Measurements from ENCODE around the gene TBCB. TPM values are rescaled to one million over a fixed set of nuclear protein-coding genes. Genes with fewer than 3 reads are reported as not detected.

The TBCB gene
- total RNA-seq, 1 donor from 2014 or later: 97.6 TPM

GRCh38 chr19:36113425-36113824, 1.8 kb upstream of the TBCB start:
- Histone ChIP-seq H3K4me3 (ENCODE audit: low read length in 3 of 3) (peak overlapping the region; percentile 86 to 99 (median 97)), H3K9ac (ENCODE audit: low read depth in 1 of 3, low read length in 3 of 3) (peak overlapping the region in 2 of 3 donors; percentile 85 to 94), H3K36me3 (ENCODE audit: control insufficient read depth in 3 of 3, insufficient read depth in 3 of 3, low read length in 3 of 3) (peaks cover 25 to 35% (median 33%) of the 10 kb centered on the region in 3 donors)

GRCh38 chr19:36113894-36114720, 1.2 kb upstream of the TBCB start:
- Histone ChIP-seq H3K9me3 (ENCODE audit: control insufficient read depth in 3 of 3, low read length in 3 of 3) (no peaks in the 10 kb centered on the region), H3K27ac (ENCODE audit: low read depth, low read length) (peak overlapping the region; percentile 91), H3K36me3 (ENCODE audit: control insufficient read depth in 3 of 3, insufficient read depth in 3 of 3, low read length in 3 of 3) (peaks cover 29 to 35% (median 33%) of the 10 kb centered on the region in 3 donors), H3K27me3 (ENCODE audit: control insufficient read depth in 3 of 3, insufficient read depth in 3 of 3, low read length in 3 of 3) (no peaks in the 10 kb centered on the region), H3K4me3 (ENCODE audit: low read length in 3 of 3) (peak overlapping the region; percentile 86 to 99 (median 97)), H3K9ac (ENCODE audit: low read depth in 1 of 3, low read length in 3 of 3) (peak overlapping the region; percentile 85 to 94 (median 87)), H3K4me1 (ENCODE audit: control insufficient read depth in 3 of 3, insufficient read depth in 3 of 3, low read length in 3 of 3) (peaks cover 18 to 35% (median 25%) of the 10 kb centered on the region in 3 donors)

More at GRCh38 chr19:36113425-36113824, 1.8 kb upstream of the TBCB start:
- no peaks in the 10 kb centered on the region for H3K9me3 ChIP-seq (ENCODE audit: control insufficient read depth in 3 of 3, low read length in 3 of 3)
- H3K27ac ChIP-seq (ENCODE audit: low read depth, low read length): peak overlapping the region; percentile 91
- H3K4me1 ChIP-seq (ENCODE audit: control insufficient read depth in 3 of 3, insufficient read depth in 3 of 3, low read length in 3 of 3): peaks cover 18 to 35% (median 25%) of the 10 kb centered on the region in 3 donors
- no peaks in the 10 kb centered on the region for H3K27me3 ChIP-seq (ENCODE audit: control insufficient read depth in 3 of 3, insufficient read depth in 3 of 3, low read length in 3 of 3)

- peak within 1 kb of the TSS; percentile 85 to 94 (median 87) for H3K9ac ChIP-seq (ENCODE audit: low read depth in 1 of 3, low read length in 3 of 3)
- H3K36me3 ChIP-seq (ENCODE audit: control insufficient read depth in 3 of 3, insufficient read depth in 3 of 3, low read length in 3 of 3): peaks cover 35 to 40% (median 36%) of the 10 kb centered on the region in 3 donors
- peak within 1 kb of the TSS; percentile 91 for H3K27ac ChIP-seq (ENCODE audit: low read depth, low read length)
- peaks cover 18 to 35% (median 25%) of the 10 kb centered on the region in 3 donors for H3K4me1 ChIP-seq (ENCODE audit: control insufficient read depth in 3 of 3, insufficient read depth in 3 of 3, low read length in 3 of 3)
- H3K9me3 ChIP-seq (ENCODE audit: control insufficient read depth in 3 of 3, low read length in 3 of 3): no peaks in the 10 kb centered on the region
- no peaks in the 10 kb centered on the region for H3K27me3 ChIP-seq (ENCODE audit: control insufficient read depth in 3 of 3, insufficient read depth in 3 of 3, low read length in 3 of 3)
- H3K4me3 ChIP-seq (ENCODE audit: low read length in 3 of 3): peak within 1 kb of the TSS; percentile 86 to 99 (median 97)
Measured at GRCh38 chr19:36114721-36115452, 381 bp upstream of the TBCB start, which contains the start of gene POLR2I. Gene POLR2I (minus strand): TSS chr19:36114875. CDS start chr19:36114856, 19 bp downstream.

- no peaks in the 10 kb centered on the region for H3K27me3 ChIP-seq (ENCODE audit: control insufficient read depth in 3 of 3, insufficient read depth in 3 of 3, low read length in 3 of 3)
- no peaks in the 10 kb centered on the region for H3K9me3 ChIP-seq (ENCODE audit: control insufficient read depth in 3 of 3, low read length in 3 of 3)
- no peak overlapping the region for H3K27ac ChIP-seq (ENCODE audit: low read depth, low read length)
- peak overlapping the region; percentile 38 to 66 (median 53) for H3K9ac ChIP-seq (ENCODE audit: low read depth in 1 of 3, low read length in 3 of 3)
- peaks cover 28 to 40% (median 40%) of the 10 kb centered on the region in 3 donors for H3K36me3 ChIP-seq (ENCODE audit: control insufficient read depth in 3 of 3, insufficient read depth in 3 of 3, low read length in 3 of 3)
- H3K4me1 ChIP-seq (ENCODE audit: control insufficient read depth in 3 of 3, insufficient read depth in 3 of 3, low read length in 3 of 3): peaks cover 18 to 35% (median 25%) of the 10 kb centered on the region in 3 donors
- H3K4me3 ChIP-seq (ENCODE audit: low read length in 3 of 3): peak overlapping the region; percentile 70 to 99 (median 79)
Measured at GRCh38 chr19:36116344-36116637, 1.0 kb downstream of the TBCB start.

- no peak overlapping the region for H3K9ac ChIP-seq (ENCODE audit: low read depth in 1 of 3, low read length in 3 of 3)
- H3K27ac ChIP-seq (ENCODE audit: low read depth, low read length): no peak overlapping the region
- no peak overlapping the region for H3K4me3 ChIP-seq (ENCODE audit: low read length in 3 of 3)
- no peaks in the 10 kb centered on the region for H3K27me3 ChIP-seq (ENCODE audit: control insufficient read depth in 3 of 3, insufficient read depth in 3 of 3, low read length in 3 of 3)
- peaks cover 23 to 49% (median 37%) of the 10 kb centered on the region in 3 donors for H3K36me3 ChIP-seq (ENCODE audit: control insufficient read depth in 3 of 3, insufficient read depth in 3 of 3, low read length in 3 of 3)
- peaks cover 7 to 13% (median 12%) of the 10 kb centered on the region in 3 donors for H3K4me1 ChIP-seq (ENCODE audit: control insufficient read depth in 3 of 3, insufficient read depth in 3 of 3, low read length in 3 of 3)
- H3K9me3 ChIP-seq (ENCODE audit: control insufficient read depth in 3 of 3, low read length in 3 of 3): no peaks in the 10 kb centered on the region
Measured at GRCh38 chr19:36120092-36120983, 5.1 kb downstream of the TBCB start.

- Histone ChIP-seq H3K9ac (ENCODE audit: low read depth in 1 of 3, low read length in 3 of 3) (no peak overlapping the region), H3K36me3 (ENCODE audit: control insufficient read depth in 3 of 3, insufficient read depth in 3 of 3, low read length in 3 of 3) (peaks cover 28 to 54% (median 42%) of the 10 kb centered on the region in 3 donors), H3K4me1 (ENCODE audit: control insufficient read depth in 3 of 3, insufficient read depth in 3 of 3, low read length in 3 of 3) (peaks cover 4 to 10% (median 9%) of the 10 kb centered on the region in 3 donors), H3K9me3 (ENCODE audit: control insufficient read depth in 3 of 3, low read length in 3 of 3) (no peaks in the 10 kb centered on the region), H3K4me3 (ENCODE audit: low read length in 3 of 3) (no peak overlapping the region), H3K27me3 (ENCODE audit: control insufficient read depth in 3 of 3, insufficient read depth in 3 of 3, low read length in 3 of 3) (no peaks in the 10 kb centered on the region), H3K27ac (ENCODE audit: low read depth, low read length) (no peak overlapping the region)
Measured at GRCh38 chr19:36120984-36121358, 5.7 kb downstream of the TBCB start.

GRCh38 chr19:36121486-36122124, 6.3 kb downstream of the TBCB start:
- H3K36me3 ChIP-seq (ENCODE audit: control insufficient read depth in 3 of 3, insufficient read depth in 3 of 3, low read length in 3 of 3): peaks cover 27 to 51% (median 40%) of the 10 kb centered on the region in 3 donors
- H3K9me3 ChIP-seq (ENCODE audit: control insufficient read depth in 3 of 3, low read length in 3 of 3): no peaks in the 10 kb centered on the region
- H3K27me3 ChIP-seq (ENCODE audit: control insufficient read depth in 3 of 3, insufficient read depth in 3 of 3, low read length in 3 of 3): no peaks in the 10 kb centered on the region
- no peak overlapping the region for H3K9ac ChIP-seq (ENCODE audit: low read depth in 1 of 3, low read length in 3 of 3)
- H3K4me1 ChIP-seq (ENCODE audit: control insufficient read depth in 3 of 3, insufficient read depth in 3 of 3, low read length in 3 of 3): peaks cover 0 to 3% (median 3%) of the 10 kb centered on the region in 3 donors
- no peak overlapping the region for H3K4me3 ChIP-seq (ENCODE audit: low read length in 3 of 3)
- no peak overlapping the region for H3K27ac ChIP-seq (ENCODE audit: low read depth, low read length)

- Histone ChIP-seq H3K9ac (ENCODE audit: low read depth in 1 of 3, low read length in 3 of 3) (no peak overlapping the region), H3K36me3 (ENCODE audit: control insufficient read depth in 3 of 3, insufficient read depth in 3 of 3, low read length in 3 of 3) (peaks cover 21 to 28% (median 22%) of the 10 kb centered on the region in 3 donors), H3K27ac (ENCODE audit: low read depth, low read length) (no peak overlapping the region), H3K27me3 (ENCODE audit: control insufficient read depth in 3 of 3, insufficient read depth in 3 of 3, low read length in 3 of 3) (no peaks in the 10 kb centered on the region), H3K4me3 (ENCODE audit: low read length in 3 of 3) (no peak overlapping the region), H3K4me1 (ENCODE audit: control insufficient read depth in 3 of 3, insufficient read depth in 3 of 3, low read length in 3 of 3) (peaks cover 9 to 11% (median 10%) of the 10 kb centered on the region in 3 donors), H3K9me3 (ENCODE audit: control insufficient read depth in 3 of 3, low read length in 3 of 3) (no peaks in the 10 kb centered on the region)
Measured at GRCh38 chr19:36125557-36125956, 10.3 kb downstream of the TBCB start.

GRCh38 chr19:36128392-36128736, 13.1 kb downstream of the TBCB start:
- H3K9me3 ChIP-seq (ENCODE audit: control insufficient read depth in 3 of 3, low read length in 3 of 3): no peaks in the 10 kb centered on the region
- H3K4me1 ChIP-seq (ENCODE audit: control insufficient read depth in 3 of 3, insufficient read depth in 3 of 3, low read length in 3 of 3): peaks cover 9 to 11% (median 10%) of the 10 kb centered on the region in 3 donors
- peak overlapping the region; percentile 74 for H3K27ac ChIP-seq (ENCODE audit: low read depth, low read length)
- no peaks in the 10 kb centered on the region for H3K27me3 ChIP-seq (ENCODE audit: control insufficient read depth in 3 of 3, insufficient read depth in 3 of 3, low read length in 3 of 3)
- peak overlapping the region; percentile 68 to 89 (median 77) for H3K9ac ChIP-seq (ENCODE audit: low read depth in 1 of 3, low read length in 3 of 3)
- H3K36me3 ChIP-seq (ENCODE audit: control insufficient read depth in 3 of 3, insufficient read depth in 3 of 3, low read length in 3 of 3): peaks cover 13 to 21% (median 17%) of the 10 kb centered on the region in 3 donors
- peak overlapping the region; percentile 60 to 75 (median 68) for H3K4me3 ChIP-seq (ENCODE audit: low read length in 3 of 3)
